CD4-positive, alpha-beta T cell (primary cell): Measurements from ENCODE around the gene TIMELESS. TPM values are rescaled to one million over a fixed set of nuclear protein-coding genes. Genes with fewer than 3 reads are reported as not detected.

Experiments used
- ATAC-seq: fragments of 200-7000 bp; cut with Tn5 transposase; one replicate; pipeline ENCODE4 v1.10.0; 2022; ENCODE audit warnings: mild to moderate bottlenecking; ENCODE audit not compliant: poor library complexity
- CTCF ChIA-PET: fragments of 350-600 bp; sonication (Branson Sonifier 250); formaldehyde crosslinking; loops from one replicate; lab custom pipeline; 2021; ENCODE audit warnings: antibody characterized with exemption, inconsistent platforms; lab: Charles Lee
- POLR2A ChIA-PET: fragments of 350-600 bp; sonication (Branson Sonifier 250); formaldehyde crosslinking; loops from one replicate; lab custom pipeline; 2021; ENCODE audit warnings: antibody characterized with exemption, inconsistent platforms; lab: Charles Lee
- DNase-seq, 14 experiments: peaks; one replicate each; pipeline ENCODE4 v3.0.0-alpha.2; 2013 to 2020; ENCODE audit warnings: mixed read lengths in 2 of 14
- H3K27ac ChIP-seq, 2 donors: one replicate each; pipeline versions ENCODE4 v1.5.1 to v1.7.0; 2013; ENCODE audit warnings: low read length in 2 of 2, low read depth in 1 of 2, mild to moderate bottlenecking in 1 of 2
- H3K27me3 ChIP-seq, 2 experiments: 1 replicate in 1 of 2; 2 replicates in 1 of 2; pipeline versions ENCODE4 v1.6.1 to v1.7.0; 2013; ENCODE audit warnings: low read length in 2 of 2, control low read depth in 1 of 2, mild to moderate bottlenecking in 1 of 2, moderate library complexity in 1 of 2; ENCODE audit not compliant: insufficient read depth in 2 of 2, control insufficient read depth in 1 of 2
- H3K36me3 ChIP-seq: one replicate; pipeline ENCODE4 v1.6.1; 2013; ENCODE audit warnings: low read length, control low read depth; ENCODE audit not compliant: insufficient read depth
- H3K4me1 ChIP-seq: one replicate; pipeline ENCODE4 v1.6.1; 2013; ENCODE audit warnings: low read length, control low read depth; ENCODE audit not compliant: insufficient read depth
- H3K4me3 ChIP-seq: one replicate; pipeline ENCODE4 v1.5.1; 2013; ENCODE audit warnings: mild to moderate bottlenecking, low read length, moderate library complexity
- H3K9me3 ChIP-seq, 2 experiments: 1 replicate in 1 of 2; 2 replicates in 1 of 2; pipeline versions ENCODE4 v1.6.1 to v1.7.0; 2013; ENCODE audit warnings: low read length in 2 of 2, mild to moderate bottlenecking in 2 of 2, control low read depth in 1 of 2, moderate library complexity in 1 of 2; ENCODE audit not compliant: control insufficient read depth in 1 of 2, insufficient read depth in 1 of 2
- H3K27ac Mint-ChIP-seq: one replicate; pipeline ENCODE4 v1.8.0; 2020; ENCODE audit warnings: mixed read lengths
- H3K27me3 Mint-ChIP-seq: one replicate; pipeline ENCODE4 v1.8.0; 2021; ENCODE audit warnings: mixed read lengths
- H3K36me3 Mint-ChIP-seq: one replicate; pipeline ENCODE4 v1.8.0; 2021; ENCODE audit warnings: low read depth, mixed read lengths
- H3K4me1 Mint-ChIP-seq: one replicate; pipeline ENCODE4 v1.8.0; 2021; ENCODE audit warnings: low read depth, mixed read lengths
- H3K4me3 Mint-ChIP-seq: one replicate; pipeline ENCODE4 v1.8.0; 2020; ENCODE audit warnings: mild to moderate bottlenecking, mixed read lengths
- H3K9me3 Mint-ChIP-seq: one replicate; pipeline ENCODE4 v1.8.0; 2020; ENCODE audit warnings: mixed read lengths
- CTCF ChIP-seq: fragments of 200-600 bp; IDR thresholded peaks from one replicate; pipeline ENCODE4 v1.8.0; 2022; ENCODE audit warnings: antibody characterized with exemption, mild to moderate bottlenecking
- intact Hi-C, 2 experiments: fragments of 100-400 bp; cut with DNase I in 1 of 2; cut with micrococcal nuclease in 1 of 2; formaldehyde crosslinking; loops; one replicate each; pipeline versions ENCODE4 v1.15.1 to v1.9.0; 2023 to 2025; cut with DNase I, micrococcal nuclease
- total RNA-seq, 174 experiments: library from RNA in 2 of 174; stranded (reverse) in 2 of 174; gene quantifications; one replicate each; pipeline ENCODE4 v1.2.3 and lab custom pipeline; 2021 to 2026

TIMELESS gene
- total RNA-seq, 2 experiments from 2014 or later: 3.0 to 3.1 TPM

GRCh38 chr12:56375598-56376434 lies 73.4 kb downstream of the TIMELESS start:
- POLR2A ChIA-PET: no interaction called here
- ATAC-seq: no peak
- Mint-ChIP-seq H3K9me3 (no peaks in the 10 kb centered on the region), H3K27me3 (no peaks in the 10 kb centered on the region), H3K27ac (no peak overlapping the region), H3K4me1 (no peaks in the 10 kb centered on the region), H3K36me3 (no peaks in the 10 kb centered on the region), H3K4me3 (no peak overlapping the region)
- CTCF ChIA-PET: no interaction called here
- H3K27me3 ChIP-seq: no peaks in the 10 kb centered on the region
- H3K36me3 ChIP-seq: no peaks in the 10 kb centered on the region
- H3K4me3 ChIP-seq: no peak overlapping the region
- DNase-seq: no peak
- intact Hi-C loops: no loop called here
- no peak overlapping the region for H3K27ac ChIP-seq
- no peak for TF ChIP-seq CTCF
- H3K4me1 ChIP-seq: no peaks in the 10 kb centered on the region
- peaks cover 0 to 5% of the 10 kb centered on the region in 2 experiments for H3K9me3 ChIP-seq

GRCh38 chr12:56374726-56375597 lies 74.3 kb downstream of the TIMELESS start:
- DNase-seq: no peak

More at GRCh38 chr12:56374726-56375597, 74.3 kb downstream of the TIMELESS start:
- Mint-ChIP-seq H3K27ac (no peak overlapping the region), H3K4me1 (no peaks in the 10 kb centered on the region), H3K4me3 (no peak overlapping the region), H3K27me3 (no peaks in the 10 kb centered on the region), H3K9me3 (no peaks in the 10 kb centered on the region), H3K36me3 (no peaks in the 10 kb centered on the region)
- no peak overlapping the region for H3K4me3 ChIP-seq
- no peaks in the 10 kb centered on the region for H3K36me3 ChIP-seq
- no peaks in the 10 kb centered on the region for H3K4me1 ChIP-seq
- CTCF ChIA-PET: no interaction called here
- no peaks in the 10 kb centered on the region for H3K27me3 ChIP-seq
- H3K27ac ChIP-seq: no peak overlapping the region
- ATAC-seq: no peak
- peaks cover 0 to 5% of the 10 kb centered on the region in 2 experiments for H3K9me3 ChIP-seq
- no peak for TF ChIP-seq CTCF
- POLR2A ChIA-PET: interaction anchor here (0.6 kb wide), 1 partner anchor 79 kb away, joined by 3 read pairs; no protein-coding TSS in a partner anchor
- intact Hi-C loops: no loop called here
